CD4-positive, alpha-beta T cell treated with Interleukin-21 for 1 hour (primary cell): ENCODE measurements around the gene DPF3.

Source experiments
- DNase-seq: peaks from one replicate; pipeline ENCODE4 v3.0.0-alpha.2; 2020

The DPF3 gene

DNA sequence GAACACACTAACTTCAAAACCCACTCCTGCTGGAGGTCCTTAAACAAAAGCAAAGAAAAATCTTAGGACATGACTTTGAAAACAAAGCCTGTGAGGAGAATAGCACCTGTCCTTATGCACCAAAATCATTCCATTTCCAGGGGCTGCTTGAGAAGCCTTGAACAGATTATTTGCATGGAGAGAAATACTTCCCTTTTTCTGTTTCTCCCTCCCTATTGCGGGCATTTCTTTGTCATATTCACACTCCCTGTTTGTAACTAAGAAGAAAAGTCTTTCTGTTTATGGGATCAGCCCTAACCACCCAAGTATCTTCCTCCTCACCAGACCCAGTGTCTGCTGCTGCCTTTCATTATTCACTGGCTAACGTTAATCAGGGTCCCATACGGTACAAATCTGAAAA, 218.8 kb downstream of the DPF3 start:
- no peak for DNase-seq

DNA sequence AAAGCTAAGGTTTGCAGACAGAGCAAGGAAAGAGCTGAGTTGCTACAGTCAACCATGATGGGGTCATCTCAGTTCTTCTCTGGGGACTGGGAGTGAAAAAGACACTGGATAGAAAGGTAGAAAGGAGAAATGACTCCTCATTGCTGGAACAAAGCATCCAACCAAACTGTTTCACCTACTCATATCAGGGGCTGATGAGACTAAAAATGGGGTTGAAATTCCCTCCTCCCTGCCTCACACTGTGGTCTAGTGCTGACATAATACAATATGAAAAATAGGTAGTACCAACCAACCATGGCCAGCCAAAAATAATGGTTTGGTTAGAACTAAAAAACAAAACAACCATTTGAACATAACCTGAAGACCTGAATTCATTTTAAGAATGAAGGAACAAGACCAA, 220.7 kb downstream of the DPF3 start:
- DNase-seq, result no peak

DNA sequence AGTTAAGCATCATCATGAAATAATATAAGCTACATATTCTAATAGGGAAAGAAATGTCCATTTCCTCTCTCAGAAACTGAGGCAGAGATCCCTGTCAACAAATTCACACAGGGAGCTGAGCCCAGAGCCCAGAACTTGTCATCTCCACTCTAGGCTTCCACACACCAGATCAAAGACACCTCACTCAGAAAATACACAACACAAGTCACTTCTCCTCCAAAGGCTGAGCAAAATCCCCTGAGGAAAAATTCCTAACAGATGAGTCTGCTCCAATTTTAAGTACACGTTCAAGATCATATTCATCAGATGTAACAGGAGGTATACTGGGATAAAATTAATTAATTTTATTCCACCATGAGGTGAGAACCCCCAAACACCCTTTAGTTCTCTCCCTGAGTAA, 227.3 kb downstream of the DPF3 start:
- DNase-seq, result no peak

DNA sequence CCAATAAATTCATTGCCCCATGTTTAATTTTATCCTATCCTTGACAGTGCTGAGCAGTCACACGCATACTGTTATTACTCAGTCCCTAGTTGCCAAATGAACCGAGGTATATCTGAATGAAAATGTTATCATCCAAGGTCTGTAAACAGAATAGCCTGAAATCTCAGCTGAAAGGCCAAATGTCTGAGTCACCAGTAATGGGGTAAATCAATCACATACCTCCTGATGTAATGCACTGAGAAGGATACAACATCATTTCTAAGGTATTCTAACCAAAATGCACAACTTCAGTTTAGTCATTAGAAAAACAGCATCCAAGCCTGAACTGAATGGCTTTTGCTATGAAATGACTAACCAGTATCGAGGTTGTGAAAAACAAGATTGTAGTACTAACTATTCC, 228.6 kb downstream of the DPF3 start:
- no peak for DNase-seq

DNA sequence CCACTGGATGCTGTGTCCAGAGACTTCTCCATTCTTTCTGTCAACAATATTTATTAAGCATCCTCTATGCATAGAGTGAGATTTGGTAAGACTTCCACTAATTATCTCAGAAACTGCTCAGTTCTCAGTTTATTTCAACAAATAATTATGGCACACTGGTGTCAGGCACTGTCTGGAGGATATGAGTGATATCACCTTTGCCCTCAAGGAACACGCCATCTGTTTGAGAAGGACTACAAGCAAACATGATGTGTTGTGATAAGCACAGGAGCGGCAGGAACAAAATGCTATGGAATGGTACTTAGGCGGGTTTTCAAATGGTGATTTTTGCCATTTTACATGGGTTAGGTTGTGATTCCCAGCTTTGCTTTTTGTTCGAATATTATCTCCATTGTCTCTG, 229.2 kb downstream of the DPF3 start:
- DNase-seq, result no peak

DNA sequence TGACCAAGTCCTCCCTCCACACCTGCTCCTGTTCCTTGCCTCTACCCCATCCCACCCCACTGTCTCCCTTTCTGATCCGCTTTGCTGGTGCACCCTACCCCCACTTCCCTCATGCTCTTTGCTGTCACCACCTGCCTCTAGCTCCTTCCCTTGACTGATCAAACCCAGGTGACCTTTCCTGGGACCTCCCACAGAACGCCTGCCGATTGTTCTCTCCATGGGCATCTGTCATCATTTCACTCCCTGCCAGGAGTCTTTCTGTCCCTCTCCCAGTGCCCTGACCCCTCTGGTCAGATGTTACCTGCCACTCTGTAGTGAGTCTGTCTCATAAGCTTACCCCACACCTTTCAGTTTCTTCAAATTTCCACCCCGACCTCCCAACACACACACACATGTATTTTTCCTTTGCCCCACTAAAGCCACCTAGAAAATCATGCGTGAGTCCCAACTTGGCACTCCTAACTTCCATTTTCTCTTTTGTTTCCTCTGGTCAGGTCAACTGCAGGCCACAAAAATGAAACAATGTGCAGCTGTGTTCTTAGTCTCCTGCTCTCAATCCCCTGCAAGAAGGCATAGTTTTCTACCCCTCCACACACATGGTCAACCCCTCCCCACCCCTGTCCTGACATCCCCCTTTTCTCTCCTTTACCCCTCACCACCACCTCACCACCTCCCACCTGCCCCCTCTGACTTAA, 229.8 kb downstream of the DPF3 start:
- no peak for DNase-seq

DNA sequence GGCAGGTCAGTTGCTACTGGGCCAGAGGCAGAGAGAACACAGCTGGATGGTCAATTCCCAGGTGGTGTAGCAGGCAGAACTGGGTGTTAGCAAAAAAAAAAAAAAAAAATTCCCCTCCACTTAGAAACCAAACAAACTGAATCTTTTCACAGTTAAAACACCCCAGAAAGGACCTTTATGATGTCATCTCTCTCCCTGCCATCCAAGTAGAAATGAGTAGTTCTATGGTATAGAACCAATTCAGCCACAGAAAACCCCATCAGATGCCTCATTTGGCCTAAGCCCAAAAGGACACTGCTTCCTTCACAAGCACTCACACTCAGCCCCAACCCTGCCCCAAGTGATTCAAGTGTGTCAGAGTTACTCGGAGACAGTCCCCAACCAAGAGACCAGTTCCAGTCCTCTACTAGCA, 230.8 kb downstream of the DPF3 start:
- no peak for DNase-seq

DNA sequence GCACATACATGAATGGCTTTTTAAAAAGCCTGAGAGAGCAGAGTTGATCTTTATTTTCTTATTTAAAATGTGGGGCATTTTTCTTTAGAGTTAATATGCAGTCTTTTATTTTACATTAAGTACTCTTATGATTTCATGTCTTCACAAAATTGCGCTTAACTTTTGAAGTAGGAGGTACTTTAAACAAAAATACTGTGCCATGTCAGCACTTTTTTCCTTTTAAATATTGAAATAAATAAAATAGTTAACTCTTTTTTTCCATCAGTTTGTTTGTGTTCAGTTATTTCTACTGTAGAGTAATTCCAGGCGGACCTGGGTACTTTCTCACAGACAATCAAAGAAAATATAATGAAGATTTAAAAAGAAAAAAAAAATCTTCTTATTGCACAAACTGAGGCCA, 231.7 kb downstream of the DPF3 start:
- DNase-seq, result no peak

DNA sequence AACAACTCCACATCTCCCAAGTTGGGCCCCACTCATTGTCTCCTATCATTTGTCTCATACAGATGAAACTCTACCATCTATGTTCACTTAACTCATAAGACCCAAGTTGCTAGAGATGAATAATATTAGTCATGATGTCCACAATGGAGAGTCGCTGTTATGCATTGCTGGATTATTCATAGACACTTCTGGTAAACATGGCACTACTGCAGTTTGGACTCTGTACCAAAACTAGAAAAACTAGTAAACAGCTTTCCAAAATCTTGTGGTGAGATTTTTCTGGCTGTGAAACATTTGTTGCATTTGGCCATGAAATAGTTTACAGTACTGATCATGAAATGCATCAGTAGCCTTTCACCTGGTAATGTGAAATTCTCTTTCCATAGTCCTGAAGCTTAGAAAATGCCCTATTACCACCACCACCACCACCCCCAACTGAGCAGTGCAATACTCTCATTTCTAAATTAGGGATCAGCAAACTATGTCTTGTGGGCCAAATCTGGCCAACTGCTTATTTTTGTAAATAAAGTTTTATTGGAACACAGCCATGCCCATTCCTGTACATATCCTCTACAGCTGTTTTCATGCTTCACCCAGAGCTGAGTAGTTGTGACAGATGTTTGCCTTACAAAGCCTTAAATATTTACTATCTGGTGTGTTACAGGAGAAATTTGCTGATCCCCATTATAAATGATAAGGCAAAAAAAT, 236.5 kb downstream of the DPF3 start:
- no peak for DNase-seq

DNA sequence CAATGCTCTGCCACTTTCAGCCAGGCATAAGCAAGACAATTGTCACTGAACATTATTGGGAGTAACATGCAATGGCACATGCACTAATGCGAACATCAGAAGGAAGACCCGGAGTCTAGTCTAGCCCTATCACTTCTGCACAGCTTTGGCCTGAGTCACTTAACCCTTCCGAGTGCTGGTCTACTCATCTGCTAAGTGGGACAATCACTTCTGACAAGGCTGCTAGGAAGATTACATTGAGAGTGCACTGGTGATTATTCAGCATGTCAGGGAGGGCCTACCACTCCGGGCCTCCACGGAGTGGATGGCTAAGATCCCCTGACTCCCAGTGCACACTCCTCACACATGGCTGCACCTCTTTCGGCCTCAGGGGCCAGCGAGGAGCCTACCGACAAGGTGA, 240.9 kb downstream of the DPF3 start:
- no peak for DNase-seq

DNA sequence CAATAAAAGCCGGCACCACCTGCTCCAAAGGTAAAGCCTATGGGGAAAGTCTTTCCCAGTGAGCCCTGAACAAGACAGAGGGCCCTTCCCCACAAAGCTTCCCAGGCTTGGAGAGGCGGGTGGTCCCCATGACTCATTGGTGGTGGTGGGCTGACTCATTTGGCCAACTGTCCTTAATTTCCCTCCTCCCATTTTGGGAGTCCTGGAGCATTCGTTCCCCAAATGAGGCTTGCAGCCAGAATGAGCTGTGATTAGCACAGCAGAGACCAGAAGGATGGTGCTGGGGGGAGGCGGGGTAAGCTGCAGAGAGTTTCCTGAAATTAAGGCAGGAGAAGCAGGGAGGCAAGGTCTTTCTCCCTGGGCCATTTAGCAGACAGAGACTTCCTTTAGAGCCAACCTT, 241.7 kb downstream of the DPF3 start:
- DNase-seq, result no peak

DNA sequence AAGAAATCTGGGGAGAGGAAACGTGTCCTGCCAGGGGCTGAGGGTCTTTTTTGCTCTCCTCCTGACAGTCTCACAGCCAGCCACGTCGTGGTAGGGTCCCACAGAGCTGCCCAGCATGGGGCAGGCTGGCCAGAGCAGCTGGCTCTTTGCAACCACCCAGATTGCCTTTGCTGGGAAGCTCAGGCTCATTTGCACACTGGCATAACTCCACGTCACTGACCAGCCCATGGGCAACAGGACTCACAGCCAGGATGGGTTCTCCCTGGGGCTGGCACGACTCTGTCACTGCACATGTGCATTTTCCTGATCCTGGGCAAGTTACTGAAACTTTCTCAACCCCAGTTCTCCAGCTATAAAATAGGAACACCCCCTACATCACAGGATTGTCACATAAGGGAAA, 242.2 kb downstream of the DPF3 start:
- DNase-seq, result no peak

DNA sequence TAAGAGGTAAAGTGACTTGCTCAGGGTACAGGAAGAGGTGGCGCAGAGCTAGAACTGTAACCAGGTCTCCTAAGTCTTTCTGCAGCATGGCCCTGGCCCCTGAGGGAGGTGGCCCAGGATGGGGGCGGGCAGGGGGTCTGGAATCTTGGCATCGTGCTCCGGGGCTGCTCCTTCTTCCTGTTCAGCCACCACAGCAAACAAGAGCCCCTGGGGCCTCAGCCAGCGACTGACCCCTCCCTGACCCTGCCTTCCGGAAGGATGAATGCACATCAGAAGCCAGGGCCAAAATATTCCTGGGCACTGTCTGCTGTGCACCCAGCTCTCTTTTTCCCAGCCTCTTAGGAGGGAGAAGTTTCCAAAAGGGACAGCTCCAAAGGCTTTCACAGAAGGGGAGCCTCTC, 242.8 kb downstream of the DPF3 start:
- no peak for DNase-seq

DNA sequence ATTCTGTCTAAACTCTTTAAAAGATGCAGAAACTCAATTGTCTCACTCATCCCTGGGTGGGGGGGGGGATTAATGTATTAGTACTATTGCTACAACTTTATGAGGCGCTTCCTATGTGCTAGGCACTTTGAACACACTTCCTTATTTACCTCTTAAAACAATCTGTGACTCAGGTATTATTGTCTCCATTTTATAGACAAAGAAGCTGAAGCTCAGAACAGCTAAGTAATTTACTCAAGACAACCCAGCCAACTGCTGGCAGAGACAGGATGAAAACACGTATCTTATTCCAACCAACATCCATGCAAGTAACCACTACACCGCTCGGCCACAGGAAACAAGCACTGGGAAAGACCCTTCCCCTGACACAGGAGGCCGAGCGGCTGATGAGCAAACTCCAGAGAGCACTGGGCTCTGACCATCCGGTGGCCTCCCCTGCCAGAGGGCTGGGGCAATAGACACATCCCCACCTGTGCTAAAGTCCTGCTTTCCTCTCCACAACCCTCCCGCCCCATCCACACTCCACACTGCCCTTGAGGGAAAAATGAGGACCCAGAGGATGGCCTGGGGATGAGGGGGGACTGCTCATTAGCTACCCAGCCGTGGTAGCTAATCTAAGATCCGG, 244.2 kb downstream of the DPF3 start:
- no peak for DNase-seq

DNA sequence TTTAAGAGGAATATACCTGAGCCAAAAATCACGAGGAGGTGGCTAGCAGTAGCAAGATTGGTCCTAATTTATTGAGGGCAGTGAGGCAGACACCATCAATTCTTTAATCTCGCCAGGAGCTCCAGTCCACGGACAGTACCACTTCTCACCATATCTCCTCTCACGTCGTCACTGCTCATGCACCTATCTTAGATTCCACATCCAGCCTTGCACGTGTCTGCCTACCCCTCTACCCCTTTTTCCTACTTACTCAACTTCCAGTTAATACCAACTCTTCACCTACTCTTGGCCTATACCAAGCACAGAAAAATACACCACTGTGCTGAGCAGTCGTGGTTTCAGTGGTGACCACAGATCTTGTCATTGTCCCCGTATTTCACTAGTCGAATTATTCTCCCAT, 246.1 kb downstream of the DPF3 start:
- DNase-seq, result no peak

DNA sequence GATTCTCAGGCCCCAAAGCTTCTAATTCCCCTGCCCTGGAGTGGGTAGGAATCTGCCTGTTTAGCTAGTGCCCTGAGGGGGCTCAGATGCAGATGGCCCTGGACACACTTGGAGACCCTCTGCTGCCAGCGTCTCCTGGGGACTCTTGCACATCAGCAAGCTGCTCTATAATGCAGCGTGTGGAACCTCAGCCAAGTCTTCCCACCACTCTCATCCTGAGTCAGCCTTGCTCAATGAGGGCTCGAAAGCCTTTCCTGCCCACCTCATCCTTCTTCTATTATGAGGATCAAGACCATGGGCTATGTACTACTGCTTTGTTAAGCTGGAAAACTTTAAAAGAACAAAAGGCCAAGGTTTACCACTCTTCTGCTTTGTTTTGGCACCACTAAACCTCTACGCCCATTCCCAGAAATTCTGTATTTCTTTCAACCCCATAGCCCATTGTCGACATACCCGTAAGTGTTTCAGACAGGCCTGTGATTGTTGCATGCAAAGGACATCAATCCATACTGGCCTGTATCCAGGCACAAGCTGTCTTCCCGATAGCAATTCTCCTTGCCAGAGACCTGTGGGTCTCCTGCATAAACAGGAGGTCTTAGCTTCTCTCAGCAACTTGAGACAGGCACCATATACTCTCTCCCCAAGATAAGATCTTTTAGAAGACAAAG, 246.9 kb downstream of the DPF3 start:
- DNase-seq, result no peak

DNA sequence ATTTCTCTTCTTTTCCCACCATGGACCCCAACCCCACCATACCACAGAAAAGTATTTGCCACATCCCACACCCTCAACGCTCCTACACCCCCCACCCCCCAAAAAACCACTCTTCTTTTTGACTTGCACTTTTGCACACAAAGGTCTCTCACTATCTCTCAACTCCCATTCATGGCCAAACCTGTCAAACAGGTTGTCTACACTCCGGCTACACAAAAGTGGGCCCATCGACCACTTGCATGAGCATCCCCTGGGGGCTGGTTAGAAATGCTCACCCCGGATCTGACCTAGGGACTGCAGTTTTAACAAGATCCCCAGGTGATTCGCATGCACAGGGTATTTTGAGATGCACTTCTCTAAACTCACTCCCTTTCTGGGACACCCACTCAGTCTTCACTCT, 248.2 kb downstream of the DPF3 start:
- no peak for DNase-seq

DNA sequence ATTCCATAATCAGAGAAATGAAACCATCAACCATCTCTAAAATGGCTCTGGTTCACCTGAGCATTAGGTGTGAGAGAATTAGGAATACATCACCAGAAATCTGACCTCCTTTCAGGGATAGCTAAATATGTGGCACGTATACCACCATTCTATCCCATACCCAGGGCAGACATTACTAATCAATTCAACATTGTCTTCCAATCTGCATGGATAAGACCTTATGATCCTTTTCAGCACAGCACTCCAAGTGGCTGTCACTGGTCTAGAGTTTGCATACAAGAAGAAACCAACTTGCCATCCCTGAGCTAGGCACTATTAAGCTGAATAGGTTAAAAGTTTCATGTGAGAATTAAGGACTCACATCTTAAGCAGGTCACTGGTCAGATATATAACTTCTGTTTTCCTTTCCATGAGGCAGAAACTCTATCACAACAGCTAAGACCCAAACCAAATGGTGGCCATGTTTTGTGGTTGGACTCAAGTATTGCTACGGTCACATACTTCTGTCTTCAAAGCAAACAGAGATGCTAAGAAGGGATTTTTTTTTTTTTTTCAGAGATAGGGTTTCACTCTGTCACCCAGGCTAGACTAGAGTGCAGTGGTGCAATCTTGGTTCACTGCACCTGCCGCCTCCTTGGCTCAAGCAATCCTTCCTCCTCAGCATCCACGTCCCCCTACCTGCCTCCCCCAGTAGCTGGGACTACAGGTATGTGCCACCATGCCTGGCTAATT, 249.0 kb downstream of the DPF3 start:
- DNase-seq, result no peak

DNA sequence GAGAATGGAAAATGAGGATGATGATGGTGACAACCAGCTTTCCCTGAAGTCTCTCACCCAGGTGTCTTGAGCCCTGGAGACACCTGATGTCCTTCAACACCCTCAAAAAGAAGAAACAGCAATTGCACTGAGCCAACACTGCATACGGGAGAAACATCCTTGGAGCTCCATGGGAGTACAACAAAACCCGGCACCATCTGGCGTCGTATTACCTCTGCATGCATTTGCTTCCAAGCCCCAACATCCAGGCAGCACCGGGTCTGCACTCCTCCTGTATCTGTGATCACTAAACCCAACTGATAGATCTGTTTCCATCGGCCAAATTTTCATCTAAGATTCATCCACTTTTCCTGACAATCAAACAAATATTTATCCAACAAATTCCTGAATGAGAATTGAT, 249.9 kb downstream of the DPF3 start:
- DNase-seq, result no peak

DNA sequence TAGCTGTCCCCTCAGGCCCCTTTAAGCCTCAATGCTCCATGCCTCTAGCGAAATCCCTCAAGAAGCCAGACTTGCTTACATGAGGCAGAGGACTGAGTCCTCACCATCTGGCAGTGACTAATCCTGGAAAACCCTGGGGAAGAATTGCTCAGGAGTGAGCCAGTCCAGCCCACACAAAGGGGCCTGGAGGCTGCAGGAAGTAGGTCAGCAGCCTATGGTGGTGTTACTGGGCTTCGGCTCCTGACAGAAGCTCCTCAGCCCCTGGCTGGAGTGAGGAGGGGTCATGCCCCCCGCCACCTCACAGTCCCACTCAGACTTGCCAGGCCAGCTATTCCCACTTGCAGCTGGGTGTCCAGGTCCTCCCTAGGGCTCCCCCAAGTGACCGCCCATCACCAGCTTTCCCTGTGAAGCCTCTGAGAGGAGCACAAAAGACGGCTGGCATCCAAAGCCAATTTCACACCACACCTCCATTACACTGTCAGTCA, 250.5 kb downstream of the DPF3 start:
- no peak for DNase-seq

DNA sequence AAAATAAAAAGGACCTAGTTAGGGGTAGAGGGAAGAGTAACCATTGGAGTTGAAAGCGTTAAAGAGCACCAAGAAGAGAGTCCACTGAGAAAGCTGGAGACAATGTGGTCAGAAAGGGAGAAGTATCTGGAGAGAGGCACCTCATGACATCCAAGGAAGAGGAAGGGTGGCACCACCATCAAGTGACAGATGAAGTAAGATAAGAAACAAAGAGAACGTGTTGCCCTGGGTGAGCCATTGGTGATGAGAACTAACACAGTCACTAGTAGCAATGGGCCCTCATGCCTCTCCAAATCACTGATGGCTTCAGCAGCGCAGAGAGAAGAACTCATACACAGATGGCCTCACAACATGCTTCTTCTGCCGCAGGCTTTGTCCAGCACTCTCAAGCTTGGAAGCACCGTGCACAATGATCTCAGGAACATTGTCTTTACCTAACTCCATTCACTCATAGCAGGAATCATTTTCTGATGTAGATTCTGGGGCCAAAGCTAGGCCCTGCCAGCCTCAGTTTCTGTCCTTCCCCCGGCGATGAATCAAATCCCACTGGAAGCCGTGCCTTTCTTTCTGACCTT, 252.9 kb downstream of the DPF3 start:
- no peak for DNase-seq

DNA sequence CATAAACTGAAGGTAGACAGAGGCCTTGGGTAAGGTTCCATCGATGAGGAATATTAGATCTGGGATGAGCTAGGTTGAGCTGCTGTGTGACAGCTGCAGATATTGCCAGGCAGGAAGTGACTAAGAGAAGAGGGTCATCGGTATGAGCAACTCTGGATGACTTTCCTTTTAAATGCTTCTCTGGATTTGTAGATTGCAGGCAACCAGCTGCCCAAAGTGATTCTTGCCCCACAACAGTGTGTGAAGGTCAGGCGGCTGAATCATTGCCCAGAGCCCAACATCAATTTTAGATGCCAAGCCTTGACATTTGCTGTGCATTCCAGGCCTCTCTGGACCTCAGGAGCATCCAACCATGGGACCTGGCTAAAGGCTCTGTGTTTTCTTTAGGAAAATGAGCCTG, 255.9 kb downstream of the DPF3 start:
- DNase-seq, result no peak

DNA sequence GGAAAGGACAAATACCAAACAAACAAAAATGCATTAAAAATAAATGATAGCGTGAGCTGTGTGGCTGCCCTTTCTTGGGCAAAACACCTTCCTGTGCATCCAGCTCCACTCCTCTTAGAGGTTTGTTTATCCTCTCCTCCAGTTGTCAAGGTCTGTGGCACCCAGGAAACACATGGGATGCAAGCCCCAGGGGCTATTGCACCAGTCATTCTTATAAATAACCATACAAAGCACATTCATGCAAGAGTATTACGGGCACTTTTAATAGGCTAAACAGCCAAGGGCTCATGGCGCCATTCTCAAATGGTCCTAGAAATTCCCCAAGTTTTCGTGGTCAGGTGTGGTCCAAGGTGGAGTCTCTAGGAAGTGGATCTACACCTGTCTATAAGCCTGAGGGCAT, 257.0 kb downstream of the DPF3 start:
- no peak for DNase-seq
